SHP77 (cell line): ENCODE data around the gene GRB7.

ENCODE experiments used
- DNase-seq, 2 experiments: peaks; one replicate each; lab custom pipeline; 2025; lab: John Stamatoyannopoulos, UW

Gene GRB7

DNA sequence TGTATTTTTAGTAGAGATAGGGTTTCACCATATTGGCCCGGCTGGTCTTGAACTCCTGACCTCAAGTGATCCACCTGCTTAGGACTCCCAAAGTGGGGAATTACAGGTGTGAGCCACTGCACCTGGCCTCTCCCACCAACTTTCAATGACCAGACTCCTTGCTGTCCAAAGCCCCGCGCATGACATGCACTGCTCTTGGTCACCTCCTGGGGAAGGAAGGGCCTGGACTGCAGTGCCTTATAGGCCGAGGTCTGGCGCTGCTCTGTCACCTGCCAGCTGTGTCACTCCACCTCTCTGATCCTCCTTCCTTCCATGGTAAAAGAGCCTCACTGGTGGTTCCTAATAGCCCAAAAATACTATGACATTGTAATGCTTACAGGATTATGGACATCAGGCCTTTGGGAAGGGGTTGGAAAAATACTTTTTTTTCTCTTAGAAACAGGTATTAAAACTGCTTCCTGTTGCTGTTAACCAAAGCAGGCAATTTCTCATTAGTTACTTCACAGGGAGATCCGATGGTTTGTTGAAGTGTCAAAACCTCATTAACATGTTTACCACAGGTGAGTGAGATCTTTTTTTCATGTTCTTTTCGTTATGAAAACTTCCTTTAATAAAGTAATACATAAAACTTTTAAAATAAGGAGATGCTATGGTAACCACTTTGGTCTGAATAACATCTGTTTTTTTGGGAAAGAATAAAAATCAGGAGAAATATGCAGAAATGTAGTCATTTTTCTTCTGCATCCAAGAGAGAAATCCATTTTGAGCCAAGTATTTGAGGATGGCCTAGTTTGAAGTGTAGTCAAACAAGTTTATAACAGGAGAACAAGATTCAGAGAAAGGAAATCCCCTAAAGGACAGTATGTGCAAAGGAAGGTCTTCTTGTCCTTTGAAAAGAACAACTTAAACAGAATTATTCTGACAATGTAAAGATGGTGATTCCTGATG lies 35.5 kb downstream of the GRB7 start:
- no peak for DNase-seq

- no peak for DNase-seq
These were observed 36.3 kb downstream of the GRB7 start for GRCh38 chr17:39774047-39774446.

DNA sequence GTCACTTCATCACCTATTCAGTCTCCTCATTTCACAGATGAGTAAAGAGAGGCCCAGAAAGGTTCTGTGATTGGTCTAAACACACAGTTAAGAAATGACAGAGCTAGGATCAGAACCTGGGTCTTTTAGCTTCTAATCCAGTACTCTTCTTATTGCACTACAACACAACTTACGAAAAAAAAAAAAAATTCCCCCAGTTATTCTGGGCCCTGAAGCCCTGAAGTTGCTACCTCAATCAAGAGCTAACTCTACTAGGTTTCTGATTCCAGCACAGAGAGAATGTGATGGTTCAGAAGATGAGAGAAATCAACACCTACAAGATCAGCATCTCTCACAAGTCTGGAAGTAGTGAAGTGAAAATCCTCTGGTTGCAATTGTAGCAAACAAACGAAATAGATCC lies 37.3 kb downstream of the GRB7 start:
- DNase-seq = no peak

DNA sequence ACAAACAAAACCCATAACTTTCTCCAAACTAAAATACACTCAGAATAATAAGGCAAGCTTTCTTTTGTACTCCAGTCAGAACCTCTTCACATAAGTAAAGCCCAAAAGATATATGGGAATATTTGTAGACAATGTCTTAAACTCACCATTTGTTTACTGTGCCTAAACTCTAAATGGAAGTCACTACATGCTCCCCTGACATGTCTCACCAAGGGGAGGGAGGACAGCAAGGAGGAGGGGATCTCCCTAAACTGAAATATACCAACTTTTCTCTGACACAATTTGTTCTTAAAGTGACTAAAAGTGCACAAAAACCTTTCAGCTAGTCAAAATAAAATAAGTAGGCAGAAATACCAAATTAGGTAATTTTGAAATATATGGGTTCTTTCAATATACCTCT lies 38.5 kb downstream of the GRB7 start:
- DNase-seq = no peak

DNA sequence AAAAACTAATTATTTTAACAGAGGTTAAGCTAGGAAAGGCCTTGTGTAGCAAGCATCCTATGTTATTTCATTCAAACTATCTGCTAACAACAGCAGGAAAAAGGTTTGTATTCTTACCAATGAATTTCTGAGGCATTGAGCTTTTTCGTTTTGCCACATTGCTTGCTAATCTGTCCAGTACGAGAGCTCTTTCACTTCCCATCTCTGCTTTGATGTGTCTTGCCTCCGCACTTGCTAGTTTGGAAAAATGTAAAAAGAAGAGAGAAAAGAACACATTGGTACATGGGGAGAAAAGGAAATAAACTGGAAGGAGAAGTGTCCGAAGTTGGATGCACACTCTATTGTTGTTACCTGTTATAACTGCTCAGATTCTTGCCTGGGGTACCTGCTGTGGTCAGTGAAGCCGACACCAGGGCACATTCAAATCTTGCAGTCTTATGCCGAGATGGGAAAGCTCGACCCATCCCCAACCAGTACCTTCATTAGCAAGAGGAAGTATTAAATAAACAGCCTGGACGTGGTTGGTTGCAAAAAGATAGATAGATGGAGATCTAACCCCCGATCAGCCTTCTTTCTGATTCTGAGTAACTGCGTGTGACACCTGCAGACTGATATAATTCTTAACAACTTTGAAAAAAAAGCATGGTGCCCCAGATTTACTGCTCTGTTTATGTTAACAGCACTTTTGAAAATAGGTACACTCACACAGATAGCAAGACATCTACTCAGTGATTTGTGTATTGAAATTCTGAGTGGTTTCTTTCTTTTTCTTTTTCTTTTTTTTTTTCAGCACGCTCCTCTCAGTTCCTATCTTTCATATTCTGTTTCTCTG lies 40.0 kb downstream of the GRB7 start:
- no peak for DNase-seq

- DNase-seq = no peak
These were observed 43.5 kb downstream of the GRB7 start for GRCh38 chr17:39781031-39781860.

DNA sequence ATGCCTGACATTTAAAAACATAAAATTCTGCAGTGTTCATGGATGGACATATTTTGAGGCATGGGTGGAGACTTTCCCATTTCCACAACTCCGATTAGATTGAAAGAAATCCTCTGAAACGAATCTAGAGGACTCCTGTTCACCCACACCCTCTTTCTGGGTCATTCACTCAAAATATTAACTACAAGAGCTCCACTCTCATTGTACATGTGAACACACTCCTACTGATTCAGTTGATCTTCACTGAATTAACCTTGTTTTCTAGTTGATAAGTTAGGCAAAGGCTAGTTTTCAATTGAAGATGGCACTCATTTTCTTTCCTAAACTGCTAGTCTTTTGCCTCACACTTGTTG lies 44.1 kb downstream of the GRB7 start:
- DNase-seq = no peak

GRCh38 chr17:39782481-39782880 lies 44.7 kb downstream of the GRB7 start:
- DNase-seq = no peak

- DNase-seq = no peak
These were observed 45.2 kb downstream of the GRB7 start for GRCh38 chr17:39782980-39783379.

GRCh38 chr17:39787041-39787440 lies 49.3 kb downstream of the GRB7 start:
- no peak for DNase-seq

DNA sequence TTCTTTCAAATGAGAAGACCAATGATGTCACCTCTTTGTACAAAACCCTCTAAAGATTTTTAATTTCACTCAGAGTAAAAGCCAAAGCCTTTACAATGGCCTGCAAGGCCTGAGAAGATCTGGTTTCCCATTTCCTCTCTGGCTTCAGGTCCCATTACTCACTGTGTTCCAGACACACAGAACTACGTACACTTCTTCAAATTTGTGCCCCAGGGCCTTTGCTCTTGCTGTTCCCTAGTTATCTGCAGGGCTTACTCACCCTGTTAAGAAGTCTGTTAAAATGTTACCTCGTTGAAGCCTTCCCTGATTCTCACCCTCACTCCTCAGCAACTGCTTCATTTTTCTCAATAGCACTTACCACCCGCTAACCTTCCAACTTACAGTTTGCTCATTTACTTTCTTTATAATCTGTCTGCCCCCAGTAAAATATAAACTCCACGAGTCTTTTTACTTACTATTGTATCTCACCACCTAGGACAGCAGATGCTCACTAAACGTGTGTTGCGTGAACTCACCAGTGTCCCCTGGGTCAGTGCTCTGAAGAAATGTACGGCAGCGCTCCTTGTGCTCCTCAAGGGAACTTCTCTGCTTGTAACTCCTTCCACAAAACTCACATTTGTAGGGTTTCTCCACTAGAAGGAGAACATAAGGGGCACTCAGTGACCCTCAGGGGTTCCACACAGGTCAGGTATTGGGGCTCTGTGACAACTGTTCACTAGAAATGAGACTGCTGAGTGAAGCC lies 50.2 kb downstream of the GRB7 start:
- no peak for DNase-seq

- DNase-seq = no peak
These were observed 53.6 kb downstream of the GRB7 start for GRCh38 chr17:39791111-39791992.

DNA sequence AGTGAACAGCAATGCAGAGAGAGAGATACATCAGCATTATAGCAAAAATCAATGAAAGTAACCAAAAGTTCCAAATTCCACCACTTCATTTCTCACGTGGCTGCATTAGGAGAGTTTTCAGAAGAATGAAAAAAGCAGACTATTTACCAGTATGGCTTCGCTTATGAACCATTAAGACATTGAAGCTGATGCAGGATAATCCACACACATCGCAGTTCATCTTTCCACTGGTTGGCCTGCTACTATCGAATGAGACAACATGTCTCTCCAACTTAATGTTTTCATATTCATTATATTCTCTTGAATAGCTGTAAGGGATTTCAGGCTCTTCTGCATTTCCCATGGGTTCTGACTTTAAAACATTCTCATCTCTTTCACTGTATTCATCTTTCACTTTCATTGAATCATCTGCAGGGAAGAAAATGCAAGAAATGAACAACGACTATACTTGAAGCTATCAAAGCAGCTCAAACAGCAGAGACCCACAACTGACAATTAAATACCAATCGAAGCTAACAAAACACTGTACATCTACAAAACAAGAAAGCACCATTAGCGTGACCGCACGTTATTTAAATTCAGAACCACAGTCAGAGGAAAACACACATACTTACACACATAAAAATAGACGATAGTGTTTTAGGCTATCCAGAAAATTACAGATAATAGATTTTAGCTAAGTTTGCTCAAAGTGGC lies 54.9 kb downstream of the GRB7 start:
- DNase-seq = no peak

DNA sequence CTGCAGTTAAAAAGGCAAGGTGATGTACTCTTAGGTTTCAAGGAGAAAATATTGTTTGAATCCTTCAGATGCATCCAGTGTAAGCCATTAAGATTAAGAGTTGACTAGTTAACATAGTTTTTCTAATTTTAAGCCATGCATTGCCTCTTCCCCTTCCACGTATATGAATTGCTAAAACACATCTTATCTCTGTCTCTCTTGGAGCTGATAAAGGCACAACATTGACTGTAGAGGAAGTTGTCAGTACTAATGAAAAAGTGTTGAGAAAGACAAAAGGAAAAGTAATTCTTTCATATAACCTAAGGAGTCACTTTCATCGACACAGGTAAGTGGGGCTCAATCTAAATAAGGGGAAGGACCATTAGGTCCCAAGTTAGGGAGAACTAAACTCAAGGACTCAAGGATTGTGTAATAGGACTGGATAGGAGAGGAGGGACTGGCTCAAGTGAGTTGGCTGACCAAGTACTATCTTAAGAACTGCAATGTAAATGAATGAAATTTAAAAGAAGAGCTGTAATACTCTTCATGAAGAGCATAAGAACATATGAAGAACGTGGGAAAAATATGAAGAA lies 55.6 kb downstream of the GRB7 start:
- DNase-seq = no peak

- no peak for DNase-seq
These were observed 56.7 kb downstream of the GRB7 start for GRCh38 chr17:39794249-39794970.
